HepG2 (cell line): ENCODE measurements around the gene CCDC33. TPM values are rescaled to one million over a fixed set of nuclear protein-coding genes. Genes with fewer than 3 reads are reported as not detected.
A peak's percentile ranks its signal among the peaks of the same experiment; 100 is the strongest.

Experiments used
- BRD4 ChIP-seq: sonication (generic); formaldehyde crosslinking; IDR thresholded peaks from 2 replicates; pipeline ENCODE4 v1.4.0; 2020; ENCODE audit warnings: missing genetic modification reagents
- CREB3 ChIP-seq: sonication (generic); formaldehyde crosslinking; IDR thresholded peaks from 2 replicates; pipeline ENCODE4 v1.5.0; 2020; ENCODE audit warnings: missing genetic modification reagents
- HINFP ChIP-seq: sonication (generic); formaldehyde crosslinking; IDR thresholded peaks from 2 replicates; pipeline ENCODE4 v1.4.0; 2020; ENCODE audit warnings: low read depth, mild to moderate bottlenecking, missing genetic modification reagents
- KAT7 ChIP-seq: IDR thresholded peaks from 2 replicates; pipeline ENCODE4 v1.6.1; 2018; ENCODE audit warnings: borderline replicate concordance, missing compliant biosample characterization
- MATR3 ChIP-seq: sonication (generic); formaldehyde crosslinking; IDR thresholded peaks from 2 replicates; pipeline ENCODE4 v1.4.0; 2020; ENCODE audit warnings: missing genetic modification reagents
- MAZ ChIP-seq, 2 experiments: sonication (generic) in 1 of 2; formaldehyde crosslinking in 1 of 2; IDR thresholded peaks; 2 replicates each; pipeline versions ENCODE4 v1.5.0 to v1.6.1; 2012 to 2020; ENCODE audit warnings: low read depth in 2 of 2, mild to moderate bottlenecking in 2 of 2, borderline replicate concordance in 1 of 2, improper control_type of control experiment in 1 of 2, low read length in 1 of 2, missing genetic modification reagents in 1 of 2, moderate library complexity in 1 of 2
- MLLT10 ChIP-seq: sonication (generic); formaldehyde crosslinking; IDR thresholded peaks from 2 replicates; pipeline ENCODE4 v1.4.0; 2020; ENCODE audit warnings: missing genetic modification reagents
- NFRKB ChIP-seq: fragments of 450-650 bp; IDR thresholded peaks from 2 replicates; pipeline ENCODE4 v1.6.1; 2017
- NONO ChIP-seq, 2 experiments: fragments of 450-650 bp in 1 of 2; sonication (generic) in 1 of 2; formaldehyde crosslinking in 1 of 2; IDR thresholded peaks in 1 of 2; conservative IDR thresholded peaks in 1 of 2; 2 replicates each; pipeline versions ENCODE4 v1.6.1 to v1.8.0; 2017 to 2022; ENCODE audit warnings: mild to moderate bottlenecking in 1 of 2, missing genetic modification reagents in 1 of 2, moderate library complexity in 1 of 2
- NR0B2 ChIP-seq: sonication (generic); formaldehyde crosslinking; IDR thresholded peaks from 2 replicates; pipeline ENCODE4 v1.4.0; 2020; ENCODE audit warnings: mild to moderate bottlenecking, missing genetic modification reagents
- PCBP2 ChIP-seq: fragments of 200-400 bp; formaldehyde crosslinking; optimal IDR thresholded peaks from 2 replicates; pipeline ENCODE3; 2018; ENCODE audit warnings: low read length, low read depth; ENCODE audit not compliant: poor library complexity, severe bottlenecking
- RARG ChIP-seq: sonication (generic); formaldehyde crosslinking; IDR thresholded peaks from 2 replicates; pipeline ENCODE4 v1.4.0; 2020; ENCODE audit warnings: low read depth, mild to moderate bottlenecking, missing genetic modification reagents
- SIX4 ChIP-seq: sonication (generic); formaldehyde crosslinking; IDR thresholded peaks from 2 replicates; pipeline ENCODE4 v1.4.0; 2020; ENCODE audit warnings: missing genetic modification reagents
- SKIL ChIP-seq: sonication (generic); formaldehyde crosslinking; IDR thresholded peaks from 2 replicates; pipeline ENCODE4 v1.8.0; 2022; ENCODE audit warnings: missing genetic modification reagents, mild to moderate bottlenecking, moderate library complexity, borderline replicate concordance
- THAP9 ChIP-seq: sonication (generic); formaldehyde crosslinking; IDR thresholded peaks from 2 replicates; pipeline ENCODE4; 2020; ENCODE audit warnings: missing genetic modification reagents, mild to moderate bottlenecking, borderline replicate concordance
- ZFP36L1 ChIP-seq: sonication (generic); formaldehyde crosslinking; IDR thresholded peaks from 2 replicates; pipeline ENCODE4 v1.8.0; 2022; ENCODE audit warnings: mild to moderate bottlenecking, missing genetic modification reagents, moderate library complexity
- ZIK1 ChIP-seq: sonication (generic); formaldehyde crosslinking; IDR thresholded peaks from 2 replicates; pipeline ENCODE4 v1.5.0; 2020; ENCODE audit warnings: mild to moderate bottlenecking, low read depth, missing genetic modification reagents, borderline replicate concordance
- ZNF510 ChIP-seq: sonication (generic); formaldehyde crosslinking; IDR thresholded peaks from 2 replicates; pipeline ENCODE4 v1.4.0; 2020; ENCODE audit warnings: low read depth, mild to moderate bottlenecking, missing genetic modification reagents
- ZNF614 ChIP-seq: IDR thresholded peaks from 2 replicates; pipeline ENCODE4 v1.6.1; 2018; ENCODE audit warnings: missing biosample characterization, missing genetic modification reagents, inconsistent platforms, borderline replicate concordance
- polyA plus RNA-seq, 8 experiments: library from polyadenylated mRNA; depleted of rRNA in 3 of 8; stranded (reverse) in 7 of 8; unstranded in 1 of 8; fragments of >200 nt; fragmentation: Illumina TruSeq in 4 of 8; extraction: Trizol in 4 of 8; gene quantifications; 2 replicates each; pipeline versions ENCODE4 v1.2.1 to v1.2.3, GENCODE V29; 2011 to 2016; ENCODE audit warnings: low read depth in 4 of 8, missing spikeins in 1 of 8, mixed read lengths in 1 of 8; ENCODE audit not compliant: insufficient read depth in 1 of 8
- total RNA-seq, 5 experiments: library from RNA; depleted of rRNA; stranded (reverse); fragments of >200 nt; fragmentation: Illumina TruSeq; extraction: Trizol; gene quantifications; 2 replicates each; pipeline ENCODE4 v1.2.3, GENCODE V29; 2016; ENCODE audit warnings: low read depth in 1 of 5

The CCDC33 gene
- total and polyA plus RNA-seq, 2 of the 13 experiments (the other 11 are each of a cell fraction or from before 2014, with no cell fraction given), result 0.30 TPM; not detected in 1

GRCh38 chr15:74291101-74292071, 55.3 kb downstream of the CCDC33 start (continued):
- TF ChIP-seq ZFP36L1 (CRISPR knock-in tag), result 0 out of 2 replicates have a peak, but pooled peaks have one; percentile 58
- TF ChIP-seq CREB3 (CRISPR knock-in tag), result peak; percentile 88; the same call in 1 of the 2 replicates
- no peak for TF ChIP-seq BRD4 (CRISPR knock-in tag)
- TF ChIP-seq SKIL (CRISPR knock-in tag), result no peak
- no peak for TF ChIP-seq PCBP2
- TF ChIP-seq NR0B2 (CRISPR knock-in tag), result peak; percentile 72; the same call in 1 of the 2 replicates
- TF ChIP-seq ZNF614 (CRISPR knock-in tag), result no peak
- TF ChIP-seq THAP9 (CRISPR knock-in tag), result no peak
- TF ChIP-seq ZIK1 (CRISPR knock-in tag), result no peak
- TF ChIP-seq MATR3, result no peak
- TF ChIP-seq HINFP (CRISPR knock-in tag), result peak; percentile 38; the same call in 1 of the 2 replicates
- 0 out of 2 replicates have a peak, but pooled peaks have one; percentile 37 for TF ChIP-seq SIX4 (CRISPR knock-in tag)
- TF ChIP-seq KAT7 (CRISPR knock-in tag), result no peak
- no peak for TF ChIP-seq ZNF510 (CRISPR knock-in tag)
- no peak for TF ChIP-seq MAZ (IDR thresholded peaks at IDR 0.05; ENCODE audit: borderline replicate concordance, low read depth, low read length)
- peak; percentile 45; the same call in 1 of the 2 replicates for TF ChIP-seq MAZ (CRISPR knock-in tag; IDR thresholded peaks at IDR 0.05; ENCODE audit: low read depth)
- TF ChIP-seq RARG (CRISPR knock-in tag), result no peak
- TF ChIP-seq MLLT10, result no peak
- TF ChIP-seq NONO (IDR thresholded peaks at IDR 0.05), result no peak
- no peak for TF ChIP-seq NONO (CRISPR knock-in tag; conservative IDR thresholded peaks at IDR 0.05)
- no peak for TF ChIP-seq NFRKB
